GM12878 (cell line): ENCODE measurements around the gene MYH9. TPM values are rescaled to one million over a fixed set of nuclear protein-coding genes. Genes with fewer than 3 reads are reported as not detected.
A peak's percentile ranks its signal among the peaks of the same experiment; 100 is the strongest.

Source experiments
- ATAC-seq: fragments of 200-7000 bp; cut with Tn5 transposase; 3 replicates; pipeline ENCODE4 v1.9.1; 2020; ENCODE audit warnings: mild to moderate bottlenecking, moderate library complexity
- BruUV-seq: library from RNA; stranded (reverse); fragments of 400-500 nt; replicated peaks from 2 replicates; lab custom pipeline; 2021; lab: Mats Ljungman, UMichigan
- CTCF ChIA-PET: fragments of 300-600 bp; sonication (Branson Sonifier 250); formaldehyde crosslinking; extraction: SDS; loops from one replicate; lab custom pipeline; 2021; ENCODE audit warnings: inconsistent platforms; lab: Yijun Ruan, JAX
- POLR2A ChIA-PET: fragments of 350-600 bp; formaldehyde crosslinking; extraction: SDS; loops from one replicate; lab custom pipeline; 2021; ENCODE audit warnings: inconsistent platforms; lab: Charles Lee
- RAD21 ChIA-PET: fragments of 300-600 bp; sonication (Branson Sonifier 250); formaldehyde crosslinking; loops from one replicate; lab custom pipeline; 2023; ENCODE audit warnings: antibody characterized with exemption; ENCODE audit not compliant: unreplicated experiment; lab: Charles Lee
- SMC1A ChIA-PET: fragments of 300-600 bp; sonication (Branson Sonifier 250); formaldehyde crosslinking; loops from one replicate; lab custom pipeline; 2023; ENCODE audit not compliant: unreplicated experiment, uncharacterized antibody; lab: Charles Lee
- DNase-seq: peaks from one replicate; pipeline ENCODE4 v3.0.0-alpha.2; 2011; ENCODE audit warnings: low read depth, low spot score
- FAIRE-seq: peaks from 3 replicates; lab custom pipeline; 2011; peaks lifted over from hg19 to GRCh38; lab: Jason Lieb, UNC
- H2AFZ ChIP-seq: 2 replicates; pipeline ENCODE4 v1.6.0; 2011; ENCODE audit warnings: low read depth, low read length, control low read depth; ENCODE audit not compliant: control insufficient read depth
- H3K27ac ChIP-seq: 2 replicates; pipeline ENCODE4 v1.5.1; 2011; ENCODE audit warnings: control low read depth; ENCODE audit not compliant: control insufficient read depth, insufficient read depth
- H3K27me3 ChIP-seq, 2 experiments: replicated peaks in 1 of 2; 2 replicates each; pipeline versions ENCODE4 v1.6.0 to v1.6.1; 2011; ENCODE audit warnings: low read length in 1 of 2; ENCODE audit not compliant: control insufficient read depth in 2 of 2, insufficient read depth in 2 of 2
- H3K36me3 ChIP-seq, 2 experiments: 2 replicates each; pipeline ENCODE4 v1.5.1; 2011; ENCODE audit warnings: low read length in 1 of 2; ENCODE audit not compliant: control insufficient read depth in 2 of 2, insufficient read depth in 2 of 2
- H3K4me1 ChIP-seq: 2 replicates; pipeline ENCODE4 v1.6.1; 2011; ENCODE audit warnings: mild to moderate bottlenecking, low read length, moderate library complexity, mixed read lengths; ENCODE audit not compliant: control insufficient read depth, insufficient read depth
- H3K4me2 ChIP-seq: 2 replicates; pipeline ENCODE4 v1.6.0; 2011; ENCODE audit warnings: control low read depth; ENCODE audit not compliant: control insufficient read depth, insufficient read depth
- H3K4me3 ChIP-seq: fragments of 200-600 bp; sonication (generic); 2 replicates; pipeline ENCODE4 v1.5.1; 2016
- H3K79me2 ChIP-seq: 2 replicates; pipeline ENCODE4 v1.6.0; 2011; ENCODE audit warnings: low read length; ENCODE audit not compliant: control insufficient read depth, insufficient read depth
- H3K9ac ChIP-seq: 2 replicates; pipeline ENCODE4 v1.8.0; 2011; ENCODE audit warnings: low read length, control low read depth, mixed read lengths; ENCODE audit not compliant: control insufficient read depth, insufficient read depth
- H3K9me3 ChIP-seq: replicated peaks from 3 replicates; pipeline ENCODE4 v1.5.1; 2011; ENCODE audit warnings: mild to moderate bottlenecking, low read length; ENCODE audit not compliant: control insufficient read depth, insufficient read depth
- H4K20me1 ChIP-seq: 2 replicates; pipeline ENCODE4 v1.6.0; 2011; ENCODE audit not compliant: control insufficient read depth, insufficient read depth
- CTCF ChIP-seq, 3 experiments: IDR thresholded peaks in 2 of 3; conservative IDR thresholded peaks in 1 of 3; 2 replicates each; pipeline ENCODE4 v1.5.1; 2011; ENCODE audit warnings: low read depth in 3 of 3, low read length in 3 of 3, mild to moderate bottlenecking in 3 of 3, control low read depth in 2 of 3, moderate library complexity in 2 of 3, inconsistent platforms in 1 of 3, mixed read lengths in 1 of 3; ENCODE audit not compliant: control insufficient read depth in 2 of 3, insufficient read depth in 1 of 3; ENCODE audit errors: extremely low read depth in 1 of 3
- RAD21 ChIP-seq: IDR thresholded peaks from 2 replicates; pipeline ENCODE4 v1.6.1; 2011; ENCODE audit warnings: mild to moderate bottlenecking, low read depth, low read length, moderate library complexity; ENCODE audit not compliant: insufficient read depth
- RUNX3 ChIP-seq: IDR thresholded peaks from 2 replicates; pipeline ENCODE4 v1.6.1; 2012; ENCODE audit warnings: low read length, inconsistent platforms
- SMARCA5 ChIP-seq: fragments of 450-650 bp; IDR thresholded peaks from 2 replicates; pipeline ENCODE4 v1.6.1; 2017; ENCODE audit warnings: mild to moderate bottlenecking
- WGBS: methylation state at CpG from one replicate; pipeline ENCODE4 v1.1.6; 2016; ENCODE audit warnings: low lambda C conversion rate; ENCODE audit not compliant: insufficient replicate concordance, insufficient coverage; ENCODE audit errors: missing lambda C conversion rate; 5-methylcytosine and 5-hydroxymethylcytosine counted together
- in situ Hi-C: fragments of 300-500 bp; cut with MboI; formaldehyde crosslinking; loops from 9 replicates; pipeline ENCODE4 v1.14.3; 2018; ENCODE audit warnings: mixed read lengths
- intact Hi-C: fragments of 100-400 bp; cut with micrococcal nuclease; formaldehyde crosslinking; loops from one replicate; pipeline ENCODE4 v1.14.2; 2022; ENCODE audit not compliant: unreplicated experiment
- polyA plus RNA-seq, 11 experiments: library from polyadenylated mRNA; depleted of rRNA in 4 of 11; unstranded in 6 of 11; stranded (reverse) in 5 of 11; fragments of >200 nt; fragmentation: Nextera tagmentation in 4 of 11; fragmentation: Illumina TruSeq in 1 of 11; extraction: Ambion mirVana in 4 of 11; extraction: Trizol in 1 of 11; gene quantifications; 1 replicate in 1 of 11; 2 replicates in 10 of 11; pipeline versions ENCODE4 v1.2.1 to v1.2.3, GENCODE V29; 2011 to 2016; ENCODE audit warnings: inconsistent platforms in 2 of 11, missing spikeins in 2 of 11, low read depth in 1 of 11
- total RNA-seq, 4 experiments: library from RNA; depleted of rRNA in 3 of 4; stranded (reverse); fragments of >200 nt in 3 of 4; fragmentation: Illumina TruSeq in 1 of 4; extraction: Trizol in 1 of 4; gene quantifications; 2 replicates each; pipeline versions ENCODE4 v1.2.1 to v1.2.3, GENCODE V29; 2013 to 2021

The MYH9 gene
- total and polyA plus RNA-seq, 10 of the 15 experiments (the other 5 are each of a cell fraction or from before 2014, with no cell fraction given), result 5.1 to 525 (median 145) TPM

GRCh38 chr22:36405671-36406538 is 18.1 kb upstream of the MYH9 start:
- no peaks in the 10 kb centered on the region for H3K27me3 ChIP-seq
- POLR2A ChIA-PET, result interaction anchor here (0.6 kb wide), 3 partner anchors 26 to 916 kb away, joined by 3 to 6 read pairs (median 3); no protein-coding TSS in a partner anchor

More at GRCh38 chr22:36405671-36406538, 18.1 kb upstream of the MYH9 start:
- Histone ChIP-seq H3K27ac (0 out of 2 replicates have a peak overlapping the region, but pooled peaks have one; percentile 2), H3K4me2 (peak overlapping the region; percentile 35), H4K20me1 (no peaks in the 10 kb centered on the region), H2AFZ (peak overlapping the region; percentile 77), H3K4me3 (no peak overlapping the region), H3K36me3 (no peaks in the 10 kb centered on the region), H3K79me2 (no peaks in the 10 kb centered on the region), H3K9me3 (no peaks in the 10 kb centered on the region), H3K9ac (no peak overlapping the region; the same call in 1 of the 2 replicates), H3K4me1 (peaks cover 12% of the 10 kb centered on the region)
- CTCF ChIA-PET, result interaction anchor here (1.0 to 1.5 kb wide), 2 partner anchors 30 to 80 kb away, joined by 4 read pairs; no protein-coding TSS in a partner anchor
- FAIRE-seq (no peak), DNase-seq (no peak), ATAC-seq (peak; percentile 75)
- in situ Hi-C loops, result no loop called here
- SMC1A ChIA-PET, result interaction anchor here (1.0 to 1.4 kb wide), 2 partner anchors 26 to 47 kb away, joined by 3 read pairs; no protein-coding TSS in a partner anchor
- intact Hi-C loops, result no loop called here
- RAD21 ChIA-PET, result no interaction called here
- TF ChIP-seq RAD21 (0 out of 2 replicates have a peak, but pooled peaks have one; percentile 14), RUNX3 (peak; percentile 55), CTCF (IDR thresholded peaks at IDR 0.05 in 2 of 3, conservative IDR thresholded peaks at IDR 0.05 in 1 of 3; ENCODE audit: control insufficient read depth in 2 of 3, extremely low read depth in 1 of 3, insufficient read depth in 1 of 3, low read depth in 3 of 3, low read length in 3 of 3) (peak in 2 of 3 experiments; percentile 9 to 11; a peak in 1 of 6 replicates), SMARCA5 (no peak)
- no TSS peak for BruUV-seq
- 41% methylated on average over 9 of the region's 9 CpGs for WGBS
